Suprapubic skin (tissue), 4 donors: ENCODE data around the gene NOTCH2. TPM values are rescaled to one million over a fixed set of nuclear protein-coding genes. Genes with fewer than 3 reads are reported as not detected.

ENCODE experiments used
- DNase-seq, 2 donors: peaks; one replicate each; pipeline ENCODE4 v3.0.0-alpha.2; 2019; ENCODE audit warnings: low spot score in 2 of 2
- H3K27ac ChIP-seq: fragments of 200-600 bp; sonication (generic); one replicate; pipeline ENCODE4 v1.5.1; 2019
- H3K27me3 ChIP-seq: fragments of 200-600 bp; sonication (generic); one replicate; pipeline ENCODE4 v1.5.1; 2019
- H3K36me3 ChIP-seq: fragments of 200-600 bp; sonication (generic); one replicate; pipeline ENCODE4 v1.5.1; 2019
- H3K4me1 ChIP-seq: fragments of 200-600 bp; sonication (generic); one replicate; pipeline ENCODE4 v1.5.1; 2019
- H3K4me3 ChIP-seq: fragments of 200-600 bp; sonication (generic); one replicate; pipeline ENCODE4 v1.5.1; 2019; ENCODE audit warnings: mild to moderate bottlenecking
- H3K9me3 ChIP-seq: fragments of 200-600 bp; sonication (generic); one replicate; pipeline ENCODE4 v1.5.1; 2019
- CTCF ChIP-seq, 2 donors: fragments of 200-600 bp in 1 of 2; fragments of 450-650 bp in 1 of 2; sonication (generic) in 1 of 2; IDR thresholded peaks; one replicate each; pipeline ENCODE4 v1.5.1; 2016 to 2019; ENCODE audit warnings: antibody characterized with exemption in 2 of 2, mild to moderate bottlenecking in 1 of 2, moderate library complexity in 1 of 2
- EP300 ChIP-seq: sonication (generic); formaldehyde crosslinking; IDR thresholded peaks from one replicate; pipeline ENCODE4 v1.6.1; 2017; ENCODE audit warnings: antibody characterized with exemption
- POLR2A ChIP-seq, 2 donors: fragments of 450-650 bp; IDR thresholded peaks; one replicate each; pipeline ENCODE4 v1.6.1; 2017; ENCODE audit warnings: antibody characterized with exemption in 2 of 2, mild to moderate bottlenecking in 2 of 2, moderate library complexity in 2 of 2
- POLR2AphosphoS5 ChIP-seq, 3 donors: sonication (generic); formaldehyde crosslinking; IDR thresholded peaks; one replicate each; pipeline ENCODE4 v1.6.1; 2017; ENCODE audit warnings: antibody characterized with exemption in 3 of 3
- WGBS: methylation state at CpG from one replicate; pipeline ENCODE4 v1.1.5; 2018; 5-methylcytosine and 5-hydroxymethylcytosine counted together
- total RNA-seq, 4 donors: library from RNA; depleted of rRNA; stranded (reverse); fragments of >200 nt; gene quantifications; one replicate each; pipeline ENCODE4 v1.1.0, GENCODE V29; 2016

The NOTCH2 gene
- total RNA-seq, 4 donors from 2014 or later, result 120 to 167 (median 154) TPM

GRCh38 chr1:119902775-119903442, 166.6 kb downstream of the NOTCH2 start:
- no peaks in the 10 kb centered on the region for H3K36me3 ChIP-seq
- no peaks in the 10 kb centered on the region for H3K27me3 ChIP-seq
- no peaks in the 10 kb centered on the region for H3K9me3 ChIP-seq
- H3K4me1 ChIP-seq, result no peaks in the 10 kb centered on the region
- no peak for TF ChIP-seq POLR2AphosphoS5 (IDR thresholded peaks at IDR 0.05)
- no peak for TF ChIP-seq EP300
- TF ChIP-seq CTCF (IDR thresholded peaks at IDR 0.05), result no peak
- no peak for TF ChIP-seq POLR2A (IDR thresholded peaks at IDR 0.05)
- no peak for DNase-seq
- 93% methylated on average over 4 of the region's 4 CpGs for WGBS
- no peak overlapping the region for H3K27ac ChIP-seq
- H3K4me3 ChIP-seq, result no peak overlapping the region

DNA sequence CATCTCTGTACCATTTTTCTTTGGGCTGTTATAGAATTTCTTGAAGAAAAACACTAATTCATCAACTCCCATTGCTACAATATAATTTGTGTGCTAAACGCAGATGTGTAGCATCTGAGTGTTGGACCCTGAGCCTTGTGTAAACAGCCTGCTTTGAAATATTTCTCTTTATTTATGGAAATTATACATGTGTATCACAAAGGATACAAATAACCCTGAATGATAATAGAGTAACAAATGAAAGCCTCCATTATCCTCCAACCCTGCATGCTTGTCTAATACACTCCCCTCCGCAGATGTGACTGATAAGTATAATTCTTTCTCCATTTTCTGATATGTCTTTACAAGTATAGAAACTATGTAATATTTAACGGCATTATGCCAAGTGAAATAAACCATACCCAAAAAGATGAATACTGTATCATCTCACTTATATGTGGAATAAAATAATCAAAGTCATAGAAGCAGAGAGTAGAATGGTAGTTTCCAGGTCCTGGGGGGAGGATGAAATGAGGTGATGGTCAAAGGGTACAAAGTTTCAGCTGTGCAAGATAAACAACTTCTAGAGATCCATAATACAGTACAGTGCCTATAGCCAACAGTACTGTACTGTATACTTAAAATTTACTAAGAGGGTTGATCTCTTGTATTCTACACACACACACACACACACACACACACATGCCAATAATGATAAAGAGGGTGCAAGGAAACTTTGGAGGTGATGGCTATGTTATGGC, 170.3 kb downstream of the NOTCH2 start:
- Histone ChIP-seq H3K27ac (no peak overlapping the region), H3K4me3 (no peak overlapping the region), H3K36me3 (no peaks in the 10 kb centered on the region), H3K27me3 (peaks cover 18% of the 10 kb centered on the region), H3K4me1 (no peaks in the 10 kb centered on the region), H3K9me3 (no peaks in the 10 kb centered on the region)
- TF ChIP-seq POLR2AphosphoS5 (IDR thresholded peaks at IDR 0.05) (no peak), POLR2A (IDR thresholded peaks at IDR 0.05) (no peak), CTCF (IDR thresholded peaks at IDR 0.05) (no peak), EP300 (no peak)
- DNase-seq, result no peak
- 84% methylated on average over 3 of the region's 3 CpGs for WGBS

DNA sequence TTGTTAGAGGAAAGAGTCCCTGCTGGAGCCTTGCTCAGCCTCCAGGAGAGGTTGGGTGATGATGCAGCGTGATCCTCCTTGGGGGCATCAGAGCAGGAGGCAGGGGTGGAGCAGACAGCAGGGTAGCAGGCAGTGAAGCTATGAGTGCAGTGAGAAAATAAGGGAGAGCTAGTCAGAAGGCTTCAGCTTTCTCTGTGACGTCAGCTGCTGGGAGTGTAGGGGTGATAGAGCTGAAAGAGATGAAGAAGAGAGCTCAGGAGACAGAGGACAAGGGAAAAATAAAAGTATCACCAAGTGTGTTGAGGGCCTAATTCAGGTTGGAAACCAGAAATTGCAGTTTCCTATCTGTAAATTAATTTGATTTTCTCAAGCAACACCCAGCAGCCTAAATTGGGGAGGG, 170.9 kb downstream of the NOTCH2 start:
- H3K4me1 ChIP-seq, result no peaks in the 10 kb centered on the region
- no peak overlapping the region for H3K4me3 ChIP-seq
- peaks cover 18% of the 10 kb centered on the region for H3K27me3 ChIP-seq
- no peak for DNase-seq
- WGBS, result 76% methylated on average over 2 of the region's 2 CpGs
- H3K9me3 ChIP-seq, result no peaks in the 10 kb centered on the region
- H3K27ac ChIP-seq, result no peak overlapping the region
- no peaks in the 10 kb centered on the region for H3K36me3 ChIP-seq
- TF ChIP-seq EP300 (no peak), POLR2A (IDR thresholded peaks at IDR 0.05) (no peak), CTCF (IDR thresholded peaks at IDR 0.05) (no peak), POLR2AphosphoS5 (IDR thresholded peaks at IDR 0.05) (no peak)

GRCh38 chr1:119896303-119896702, 173.2 kb downstream of the NOTCH2 start, which contains the start of gene ADAM30:
Gene ADAM30, minus strand, starts transcription at chr1:119896515. Its CDS starts 179 bp downstream, at chr1:119896336.
- no peak within 1 kb of the TSS for H3K27ac ChIP-seq
- peaks cover 18% of the 10 kb centered on the region for H3K27me3 ChIP-seq
- no peak within 1 kb of the TSS for H3K4me3 ChIP-seq
- no peaks in the 10 kb centered on the region for H3K36me3 ChIP-seq
- no peaks in the 10 kb centered on the region for H3K9me3 ChIP-seq
- TF ChIP-seq CTCF (IDR thresholded peaks at IDR 0.05) (no peak), POLR2AphosphoS5 (IDR thresholded peaks at IDR 0.05) (no peak), POLR2A (IDR thresholded peaks at IDR 0.05) (no peak), EP300 (no peak)
- DNase-seq, result no peak
- H3K4me1 ChIP-seq, result no peaks in the 10 kb centered on the region
- 45% methylated on average over 22 of the region's 24 CpGs for WGBS

- Histone ChIP-seq H3K9me3 (no peaks in the 10 kb centered on the region), H3K27me3 (peaks cover 18% of the 10 kb centered on the region), H3K27ac (no peak overlapping the region), H3K36me3 (no peaks in the 10 kb centered on the region), H3K4me3 (no peak overlapping the region), H3K4me1 (no peaks in the 10 kb centered on the region)
- no peak for TF ChIP-seq POLR2AphosphoS5 (IDR thresholded peaks at IDR 0.05)
- no peak for TF ChIP-seq EP300
- no peak for TF ChIP-seq POLR2A (IDR thresholded peaks at IDR 0.05)
- no peak for TF ChIP-seq CTCF (IDR thresholded peaks at IDR 0.05)
- 86% methylated on average over 4 of the region's 4 CpGs for WGBS
- no peak for DNase-seq
These were observed 174.4 kb downstream of the NOTCH2 start for GRCh38 chr1:119895102-119895501.
